DMS 273 (cell line): ENCODE results near the gene BRMS1.
"Not testable (repeated sequence)": the region's sequence is repeated elsewhere in the genome, so short reads cannot be mapped to it uniquely, and the experiment has no call there.

Experiments used
- DNase-seq: peaks from one replicate; lab custom pipeline; 2025; ENCODE audit not compliant: unreplicated experiment; lab: John Stamatoyannopoulos, UW

The BRMS1 gene

DNA sequence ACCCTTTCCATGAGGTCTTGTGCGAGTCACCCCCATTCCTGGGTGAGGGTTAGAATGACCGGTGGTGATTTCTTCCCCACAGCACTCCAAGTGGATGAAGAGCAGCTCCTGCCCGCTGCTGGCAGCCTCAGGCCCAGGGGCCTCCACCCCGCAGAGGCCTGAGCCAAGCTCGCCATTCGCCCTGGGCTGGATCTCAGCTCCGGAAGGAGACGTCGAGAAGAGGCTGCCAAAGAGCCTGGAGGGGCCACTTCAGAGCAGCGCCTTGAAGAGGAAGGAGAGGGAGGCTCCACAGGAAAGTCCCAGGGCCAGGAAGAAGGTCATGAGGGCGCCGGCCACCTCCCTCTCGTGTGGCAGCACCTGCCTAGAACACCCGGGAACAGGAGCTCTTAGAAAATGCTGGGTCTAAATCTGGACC, 18.3 kb upstream of the BRMS1 start:
- DNase-seq, result no peak

DNA sequence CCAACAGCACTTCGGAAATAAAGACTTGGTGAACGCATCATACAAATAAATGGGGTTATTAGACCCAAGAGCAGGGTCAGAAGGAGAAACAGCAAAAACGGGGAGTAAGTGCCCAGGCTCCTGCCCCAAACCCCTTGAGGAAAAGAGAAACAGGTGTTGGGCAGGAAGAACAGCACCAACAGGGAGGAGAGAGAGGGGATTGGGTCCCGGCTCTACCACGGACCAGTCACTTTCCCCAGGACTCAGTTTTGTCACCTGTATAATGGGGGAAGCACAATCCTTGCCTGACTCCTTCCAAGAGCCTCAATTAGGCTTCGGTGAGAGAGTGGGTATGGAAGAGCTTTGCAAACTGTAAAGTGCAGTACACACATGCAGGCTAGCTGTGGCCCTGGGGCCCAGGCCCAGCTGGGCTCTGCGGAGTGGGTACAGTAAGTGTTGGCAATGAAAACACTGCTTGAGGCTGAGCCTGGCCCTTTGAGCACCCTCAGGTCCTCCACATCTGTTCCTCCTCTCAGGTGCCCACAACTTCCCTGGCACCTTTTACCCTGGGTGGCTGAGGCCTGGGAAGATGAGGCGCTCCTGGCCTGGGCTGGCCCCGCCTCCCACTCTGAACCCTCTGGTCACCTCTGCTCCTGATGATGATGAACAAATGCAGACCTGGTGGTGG, 17.7 kb upstream of the BRMS1 start:
- DNase-seq, result no peak

DNA sequence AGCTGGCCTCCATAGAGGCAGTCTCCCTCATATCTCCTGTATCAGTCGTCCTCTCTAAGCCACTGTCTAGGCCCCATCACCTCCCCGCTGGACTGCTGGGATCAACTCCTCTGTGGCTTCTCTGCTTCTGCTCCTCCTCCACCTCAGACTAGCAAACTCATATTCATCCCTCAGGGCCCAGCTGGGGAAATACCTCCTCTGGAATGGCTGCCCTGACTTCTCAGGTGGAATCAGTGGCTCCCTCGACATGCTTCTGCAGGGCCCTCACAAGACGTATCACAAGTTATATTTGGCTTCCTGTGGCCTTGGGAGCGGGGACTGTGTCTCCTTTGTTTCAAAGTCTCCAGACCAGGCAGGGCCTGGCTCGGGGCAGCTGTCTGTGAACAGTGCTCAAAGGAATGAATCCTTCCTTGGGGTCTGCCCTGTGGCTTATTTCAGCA, 16.6 kb upstream of the BRMS1 start:
- DNase-seq, result no peak

DNA sequence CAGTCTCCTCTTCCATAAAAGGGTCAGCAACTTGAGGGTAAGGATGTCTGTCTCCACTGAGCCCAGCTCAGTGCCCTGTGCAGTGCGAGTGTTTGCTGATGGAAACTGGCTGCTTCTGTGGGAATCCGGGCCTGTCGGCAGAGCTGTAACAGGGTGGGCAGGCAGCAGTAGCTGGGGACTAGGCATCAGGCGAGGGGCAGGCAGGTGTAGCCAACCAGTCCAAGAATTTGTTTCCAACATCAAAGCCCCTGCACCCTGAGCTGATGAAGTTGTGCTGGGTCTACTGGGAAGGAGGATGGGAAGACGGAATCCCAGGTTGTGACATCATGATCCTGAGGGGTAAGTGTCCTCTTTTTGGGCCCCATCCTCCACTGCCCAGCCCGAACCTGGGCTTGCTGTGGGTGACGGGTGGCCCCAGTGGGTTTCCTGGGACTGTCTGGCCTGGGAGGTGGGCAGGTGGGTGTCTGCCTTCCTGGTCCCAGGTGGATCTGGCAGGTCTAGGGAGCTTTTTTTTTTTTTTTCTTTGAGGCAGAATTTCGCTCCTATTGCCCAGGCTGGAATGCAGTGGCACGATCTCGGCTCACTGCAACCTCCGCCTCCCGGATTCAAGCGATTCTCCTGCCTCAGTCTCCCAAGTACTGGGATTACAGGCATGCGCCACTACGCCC, 15.6 kb upstream of the BRMS1 start:
- no peak for DNase-seq

DNA sequence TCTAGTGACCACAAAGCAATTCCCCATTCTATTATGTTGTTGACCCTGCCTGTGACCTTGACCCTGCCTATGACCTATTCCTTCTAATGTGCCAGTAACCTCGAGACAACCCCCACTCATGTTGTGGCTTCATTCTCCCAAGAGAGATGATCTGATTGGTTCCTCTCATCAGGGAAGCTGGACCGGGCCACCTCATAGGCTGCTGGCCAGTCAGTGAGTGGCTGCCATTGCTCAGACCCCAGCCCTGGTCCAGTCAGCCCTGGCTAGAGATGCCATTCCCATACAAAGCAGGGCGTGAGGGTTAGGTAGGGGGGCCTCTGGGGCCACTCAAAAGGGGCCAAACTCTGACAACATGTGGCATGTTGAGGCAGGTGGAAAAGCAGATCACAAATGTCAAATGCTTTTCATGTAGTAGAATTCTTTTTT, 14.8 kb upstream of the BRMS1 start:
- no peak for DNase-seq

DNA sequence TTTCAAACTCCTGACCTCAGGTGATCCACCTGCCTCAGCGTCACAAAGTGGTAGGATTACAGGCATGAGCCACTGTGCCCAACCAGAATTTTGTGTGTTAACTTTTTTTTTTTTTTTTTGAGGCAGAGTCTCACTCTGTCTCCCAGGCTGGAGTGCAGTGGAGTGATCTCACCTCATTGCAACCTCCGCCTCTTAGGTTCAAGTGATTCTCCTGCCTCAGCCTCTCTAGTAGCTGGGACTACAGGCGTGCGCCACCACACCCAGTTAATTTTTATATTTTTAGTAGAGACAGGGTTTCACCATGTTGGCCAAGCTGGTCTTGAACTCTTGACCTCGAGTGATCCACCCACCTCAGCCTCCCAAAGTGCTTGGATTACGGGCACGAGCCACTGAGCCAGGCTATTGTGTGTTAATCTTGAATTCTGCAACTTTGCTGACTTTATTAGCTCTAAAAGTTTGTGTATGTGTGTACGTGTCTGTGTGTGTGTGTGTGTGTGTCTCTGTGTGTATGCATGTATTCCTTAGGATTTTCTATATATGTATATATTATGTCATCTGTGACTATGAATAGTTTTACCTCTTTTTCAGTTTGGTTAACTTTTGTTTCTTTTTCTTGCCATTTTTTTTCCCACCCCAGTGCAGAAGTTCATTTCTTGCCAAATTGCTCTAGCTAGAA, 5.8 kb upstream of the BRMS1 start:
- DNase-seq, result not testable (repeated sequence)

DNA sequence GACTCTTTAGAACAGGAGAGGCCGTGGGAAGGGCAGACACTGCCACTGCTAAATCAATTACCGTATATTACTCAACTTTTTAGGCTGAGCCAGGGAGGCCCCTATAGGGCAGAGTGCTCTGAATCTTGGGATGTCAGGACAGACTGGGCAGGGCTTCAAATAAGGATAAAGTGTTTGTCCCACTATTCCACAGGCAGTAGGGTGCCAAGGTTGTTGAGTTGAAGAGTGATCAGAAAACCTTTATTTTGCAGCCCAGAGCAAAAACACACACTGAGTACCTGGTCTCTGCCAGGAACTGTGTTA, 4.1 kb upstream of the BRMS1 start:
- no peak for DNase-seq

DNA sequence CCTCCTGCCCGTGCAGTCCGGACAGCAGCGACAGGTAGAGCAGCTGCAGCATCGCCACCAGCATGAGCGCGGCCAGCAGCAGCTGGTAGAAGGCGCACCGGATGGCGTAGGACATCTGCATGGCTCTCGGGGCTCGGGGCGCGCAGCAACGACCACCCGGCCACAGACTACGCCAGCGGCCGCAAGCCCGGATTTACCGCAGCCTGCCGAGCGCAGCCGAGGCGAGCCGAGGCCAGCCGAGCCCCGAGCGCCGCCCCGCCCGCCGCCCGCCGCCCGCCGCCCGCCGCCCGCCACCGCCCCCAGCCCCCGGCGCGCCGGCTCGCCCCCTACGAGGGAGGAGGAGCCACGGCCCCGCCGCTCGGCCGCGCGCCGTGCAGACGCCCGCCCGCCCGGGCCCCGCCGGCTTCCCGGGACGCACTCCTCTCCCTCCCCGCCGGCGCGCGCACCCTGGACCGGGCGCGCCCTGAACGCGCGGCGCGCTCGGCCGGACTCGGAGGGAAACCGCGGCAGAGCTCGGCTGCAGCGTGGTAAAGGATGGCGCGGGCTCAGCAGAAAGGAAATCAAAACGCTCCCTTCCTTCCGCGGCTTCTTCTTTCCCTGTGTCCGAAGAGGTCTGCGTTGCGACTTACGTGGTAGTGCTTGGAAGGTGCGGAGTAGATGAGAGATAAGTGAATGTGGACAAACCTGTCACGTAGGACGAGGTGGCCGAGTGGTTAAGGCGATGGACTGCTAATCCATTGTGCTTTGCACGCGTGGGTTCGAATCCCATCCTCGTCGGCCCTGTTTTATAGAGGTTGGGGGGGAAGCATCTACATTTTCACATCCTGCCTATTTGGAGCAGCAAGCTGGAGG, 2.7 kb upstream of the BRMS1 start, which contains the start of gene B4GAT1:
B4GAT1 (minus strand) TSS at position 205 of the 852 bp plus-strand sequence; CDS start at position 121, 84 bp downstream.
- DNase-seq, result peak; percentile 87

DNA sequence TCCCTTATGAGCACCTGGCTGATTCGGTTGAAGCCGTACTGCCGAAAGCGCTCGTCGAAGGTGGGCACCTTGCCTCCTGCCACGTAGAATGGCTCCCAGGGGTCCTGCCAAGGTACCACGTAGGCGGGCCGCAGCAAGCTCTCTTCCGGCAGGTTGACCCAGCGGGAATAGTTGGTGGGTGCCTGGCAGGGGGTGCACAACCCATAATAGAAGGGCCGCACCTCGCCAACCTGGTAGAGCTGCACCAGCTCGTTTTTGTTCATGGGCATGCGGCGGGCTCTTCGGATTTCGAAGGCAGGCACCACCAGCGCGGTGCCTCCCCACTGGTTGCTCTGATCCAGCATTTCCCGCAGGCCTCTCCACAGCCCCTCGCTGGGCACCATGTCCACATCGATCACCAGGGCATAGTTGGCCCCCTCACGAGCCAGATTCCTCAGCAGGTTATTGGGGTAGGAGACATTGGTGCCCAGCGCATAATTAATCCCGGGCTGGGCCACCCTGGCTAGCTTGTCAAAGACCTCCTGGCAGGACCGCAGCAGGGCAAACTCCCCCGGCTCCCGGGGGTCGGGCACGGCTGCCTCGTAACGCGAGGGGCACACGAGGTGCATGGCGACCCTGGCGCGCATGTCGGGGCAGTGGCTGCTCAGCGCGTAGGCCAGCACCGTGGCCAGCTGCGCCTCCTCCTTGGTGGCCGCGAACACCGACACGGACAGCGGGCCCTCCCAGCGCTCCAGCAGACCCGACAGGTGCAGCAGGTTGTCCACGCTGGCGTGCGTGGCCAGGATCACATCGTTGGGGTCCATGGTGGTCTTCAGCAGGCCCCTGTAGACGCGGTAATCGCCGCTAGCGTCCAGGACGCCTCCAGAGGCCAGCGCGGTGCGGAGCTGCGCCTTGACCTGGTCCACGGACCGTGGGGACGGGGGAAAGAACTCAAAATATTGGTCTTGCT, 1.8 kb upstream of the BRMS1 start:
- DNase-seq, result no peak

DNA sequence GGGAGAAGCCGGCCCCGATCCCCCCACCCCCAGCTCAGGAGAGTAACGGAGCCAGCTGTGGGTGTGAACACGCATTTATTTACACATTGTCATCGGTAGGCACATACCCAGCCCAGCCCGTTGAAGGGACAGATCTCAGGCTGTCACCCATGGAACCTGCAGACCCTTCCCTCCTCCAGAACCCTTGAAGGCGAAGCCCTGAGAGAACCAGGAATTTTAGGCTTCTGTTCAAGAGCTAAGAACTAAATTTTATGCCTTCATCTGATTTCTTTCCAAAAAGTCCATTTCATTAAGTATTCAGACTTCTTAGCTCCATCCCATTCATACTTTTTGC, 379 bp upstream of the BRMS1 start:
- no peak for DNase-seq

DNA sequence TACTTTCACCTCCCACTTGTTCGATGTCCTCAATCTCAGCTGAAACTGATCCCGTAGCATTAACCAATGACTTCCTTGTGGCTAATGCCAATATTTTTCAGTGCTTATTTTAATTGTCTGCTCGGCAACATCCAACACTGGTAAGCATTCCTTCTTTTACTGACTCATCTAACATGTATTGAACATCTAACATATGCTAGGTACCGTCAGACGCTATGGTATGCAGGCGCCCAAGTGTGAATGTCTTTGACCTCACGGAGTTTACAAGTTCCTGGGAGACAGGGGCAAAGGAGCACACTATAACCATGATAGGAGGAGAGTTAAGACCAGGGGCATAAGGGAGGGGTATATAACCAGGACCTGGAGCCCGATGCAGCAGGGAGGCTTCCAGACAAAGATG, 1.7 kb downstream of the BRMS1 start:
- no peak for DNase-seq

DNA sequence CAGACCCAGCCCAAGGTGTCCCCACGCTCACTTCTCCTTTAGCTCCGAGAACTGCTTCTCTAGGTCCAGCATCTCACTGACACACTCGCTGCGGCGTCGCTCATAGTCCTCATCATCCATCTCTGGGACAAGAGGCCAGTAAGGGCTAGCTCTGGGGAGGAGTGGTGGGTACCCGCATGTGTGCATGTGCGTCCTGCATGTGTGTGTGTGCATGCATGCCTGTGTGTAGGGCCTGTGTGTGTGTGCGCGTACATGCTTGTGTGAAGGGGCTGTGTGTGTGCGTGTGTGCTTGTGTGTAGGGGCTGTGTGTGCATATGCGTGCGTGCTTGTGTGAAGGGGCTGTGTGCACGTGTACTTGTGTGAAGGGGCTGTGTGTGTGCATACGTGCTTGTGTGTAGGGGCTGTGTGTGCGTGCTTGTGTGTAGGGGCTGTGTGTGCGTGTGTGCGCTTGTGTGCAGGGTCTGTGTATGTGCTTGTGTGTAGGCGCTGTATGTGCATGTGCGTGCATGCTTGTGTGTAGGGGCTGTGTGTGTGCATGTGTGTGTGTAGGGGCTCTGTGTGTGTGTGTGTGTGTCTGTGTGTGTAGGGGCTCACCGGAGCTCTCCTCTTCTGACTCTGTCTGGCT, 3.3 kb downstream of the BRMS1 start:
- DNase-seq, result no peak

DNA sequence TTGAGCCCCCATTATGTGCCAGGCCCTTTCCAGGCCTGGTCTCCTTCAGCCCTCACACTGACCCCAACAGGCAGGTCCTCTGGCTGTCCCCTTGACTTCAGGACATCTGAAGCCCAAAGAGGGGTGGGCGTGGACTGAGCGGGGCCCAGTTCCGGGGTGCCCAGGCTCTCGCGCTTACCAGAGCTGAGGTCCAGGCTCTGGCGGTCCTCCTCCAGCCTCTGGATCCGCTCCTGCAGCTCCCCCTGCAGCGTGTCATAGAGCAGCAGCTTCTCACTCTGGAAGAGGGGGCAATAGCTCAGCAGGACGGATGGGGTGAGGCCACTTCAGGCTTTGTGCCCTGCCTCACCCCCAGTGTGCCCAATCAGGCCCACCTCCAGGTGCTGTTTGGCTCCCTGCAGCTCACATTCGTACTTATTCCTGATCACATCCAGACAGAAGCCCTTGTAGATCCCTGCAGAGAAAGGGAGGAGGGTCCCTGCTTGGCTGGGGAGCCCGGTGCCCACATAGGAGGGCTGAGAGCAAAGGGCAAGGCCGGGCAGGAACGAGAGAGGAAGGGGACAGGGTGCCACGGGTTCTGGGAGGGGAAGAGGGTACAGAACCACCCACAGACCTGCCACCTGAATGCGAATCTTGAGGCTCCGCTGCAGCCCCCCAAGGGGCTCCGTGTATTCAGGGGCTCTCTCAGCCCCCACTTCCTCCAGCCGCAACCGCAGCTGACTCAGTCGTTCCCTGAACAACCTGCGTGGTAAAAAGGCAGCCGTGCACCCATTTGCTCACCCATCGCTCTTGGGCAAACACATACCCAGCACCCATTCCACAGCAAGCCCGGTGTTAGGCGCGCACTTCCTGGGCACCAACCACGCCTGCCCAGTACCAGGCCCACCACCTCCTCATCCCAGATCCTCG, 4.1 kb downstream of the BRMS1 start:
- DNase-seq, result no peak

DNA sequence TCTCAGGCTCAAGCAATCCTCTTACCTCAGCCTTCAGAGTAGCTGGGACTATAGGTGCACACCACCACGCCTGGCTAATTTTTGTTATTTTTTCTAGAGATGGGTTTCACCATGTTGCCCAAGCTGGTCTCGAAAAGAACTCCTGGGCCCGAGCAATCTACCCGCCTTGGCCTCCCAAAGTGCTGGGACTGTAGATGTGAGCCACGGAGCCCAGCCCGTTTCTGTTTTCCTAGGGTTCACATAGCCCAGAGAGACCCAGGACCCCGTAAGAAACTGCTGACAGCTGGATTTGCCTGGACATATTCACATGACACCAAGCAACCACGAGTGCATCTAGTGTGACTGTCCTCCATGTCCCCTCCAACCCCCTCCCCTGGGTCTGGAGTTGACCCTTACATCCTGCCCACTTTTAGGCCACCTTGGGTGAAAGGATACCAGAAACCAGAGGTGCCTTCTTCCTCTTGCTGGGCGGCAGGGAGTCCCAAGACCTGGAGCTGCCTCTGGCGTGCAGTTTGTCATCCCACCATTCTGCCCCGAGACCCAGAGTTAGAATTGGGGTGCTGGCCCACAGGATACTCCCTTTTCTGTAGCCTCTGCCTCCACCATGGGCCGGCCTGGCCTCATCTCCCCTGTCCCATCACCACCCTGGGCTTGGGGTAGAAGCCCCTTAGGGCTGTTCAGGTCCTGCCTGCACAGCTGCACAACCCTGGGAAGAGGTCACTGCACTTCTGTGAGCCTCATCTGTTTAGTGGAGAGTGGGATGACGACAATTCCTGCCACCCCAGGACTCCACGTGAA, 5.0 kb downstream of the BRMS1 start:
- DNase-seq, result no peak

DNA sequence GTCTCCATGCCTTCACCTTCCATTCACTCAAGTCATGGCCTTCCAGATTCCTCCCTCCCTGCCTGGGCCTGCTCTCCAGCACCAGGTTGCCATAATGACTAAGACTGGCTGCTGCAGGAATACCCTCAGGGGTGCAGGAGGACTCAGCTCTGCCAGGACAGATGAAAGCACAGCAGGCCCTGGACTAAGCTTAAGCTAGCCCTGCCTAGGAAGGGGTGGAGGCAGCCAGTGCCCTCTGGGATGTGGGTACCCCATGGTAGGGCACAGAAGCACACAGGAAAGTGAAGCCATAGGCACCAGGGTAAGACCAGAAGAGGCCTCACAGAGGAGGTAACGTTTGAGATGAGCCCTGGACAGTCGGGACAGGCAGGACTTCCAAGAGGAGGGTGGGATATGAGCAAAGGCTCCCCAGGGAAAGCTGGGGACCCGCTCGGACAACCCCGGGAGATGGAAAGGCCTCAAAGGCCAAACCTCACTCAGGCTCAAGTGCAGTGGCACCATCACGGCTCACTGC, 5.7 kb downstream of the BRMS1 start:
- peak; percentile 46 for DNase-seq

DNA sequence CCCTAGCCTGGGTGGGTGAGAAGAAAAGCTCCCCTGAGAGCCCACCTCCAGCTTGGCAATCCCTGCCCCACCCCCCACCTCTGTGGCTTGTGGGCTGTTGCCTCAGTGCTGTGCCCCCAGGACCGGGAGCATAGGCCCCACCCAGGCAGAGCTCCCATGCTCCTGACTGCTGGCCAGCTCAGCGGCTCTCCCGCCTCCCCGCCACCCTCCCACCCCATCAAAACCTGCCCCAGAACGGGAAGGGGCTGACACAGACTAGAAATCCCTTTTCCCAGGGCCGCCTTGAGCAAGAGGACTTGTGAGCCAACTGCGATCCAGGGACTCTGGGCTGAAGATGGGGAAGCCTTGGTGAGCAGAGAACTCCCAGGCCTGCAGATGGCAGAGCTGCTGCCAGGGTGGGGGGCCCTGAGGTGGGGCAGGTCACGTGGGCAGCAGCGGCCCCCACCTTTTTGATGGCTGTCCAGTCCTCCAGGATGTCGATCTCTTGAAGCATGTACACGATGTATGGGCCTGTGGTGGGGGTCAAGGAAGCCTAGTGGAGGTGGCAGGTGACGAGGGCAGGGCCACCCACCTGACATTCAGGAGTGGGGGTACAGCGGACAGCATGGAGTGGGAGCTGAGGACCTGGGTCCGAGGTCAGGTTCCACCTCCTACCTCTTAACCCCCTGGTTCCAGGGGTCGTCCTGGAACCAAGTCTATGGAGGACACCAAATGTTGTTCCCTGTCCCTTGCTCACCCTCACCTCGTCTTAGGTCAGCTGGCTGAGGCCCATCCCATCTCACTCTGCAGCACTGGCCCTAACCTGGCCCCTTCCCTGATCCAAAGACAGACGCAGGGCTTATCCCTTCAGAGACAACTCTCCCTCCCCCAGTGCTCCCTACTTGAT, 6.4 kb downstream of the BRMS1 start:
- no peak for DNase-seq
